IMR-90 (cell line): Measurements from ENCODE around the gene DHRSX. TPM values are rescaled to one million over a fixed set of nuclear protein-coding genes. Genes with fewer than 3 reads are reported as not detected.

Experiments
- ATAC-seq: fragments of 200-7000 bp; cut with Tn5 transposase; 2 replicates; pipeline ENCODE4 v1.9.1; 2020; ENCODE audit warnings: low read depth, mild to moderate bottlenecking, moderate library complexity
- BruUV-seq: library from RNA; stranded (reverse); fragments of 400-500 nt; replicated peaks from 2 replicates; lab custom pipeline; 2021; lab: Mats Ljungman, UMichigan
- CTCF ChIA-PET: fragments of 300-600 bp; formaldehyde crosslinking; extraction: SDS; loops from one replicate; lab custom pipeline; 2021; ENCODE audit warnings: antibody characterized with exemption; lab: Yijun Ruan, JAX
- POLR2A ChIA-PET: fragments of 300-600 bp; sonication (Branson Sonifier 250); formaldehyde crosslinking; loops from one replicate; lab custom pipeline; 2022; ENCODE audit warnings: antibody characterized with exemption; ENCODE audit not compliant: unreplicated experiment; lab: Charles Lee
- DNase-seq: peaks from one replicate; pipeline ENCODE4 v3.0.0; 2013
- H2AFZ ChIP-seq: replicated peaks from 2 replicates; pipeline ENCODE3; 2013; ENCODE audit warnings: low read length, mild to moderate bottlenecking; ENCODE audit not compliant: poor library complexity
- H2AK5ac ChIP-seq: 2 replicates; pipeline ENCODE4 v1.6.1; 2013; ENCODE audit warnings: low read depth, low read length, inconsistent platforms
- H2AK9ac ChIP-seq: replicated peaks from 2 replicates; pipeline ENCODE3; 2013; ENCODE audit warnings: mild to moderate bottlenecking, low read depth, low read length, moderate library complexity; ENCODE audit not compliant: poor library complexity
- H2BK120ac ChIP-seq: 2 replicates; pipeline ENCODE4 v1.6.1; 2013; ENCODE audit warnings: low read depth, low read length, inconsistent platforms
- H2BK15ac ChIP-seq: 3 replicates; pipeline ENCODE4 v1.6.1; 2013; ENCODE audit warnings: low read depth, low read length, inconsistent platforms
- H2BK20ac ChIP-seq: 2 replicates; pipeline ENCODE4 v1.6.1; 2013; ENCODE audit warnings: low read depth, mild to moderate bottlenecking, inconsistent platforms, low read length, moderate library complexity
- H2BK5ac ChIP-seq: 2 replicates; pipeline ENCODE4 v1.6.1; 2013; ENCODE audit warnings: mild to moderate bottlenecking, low read depth, low read length, inconsistent platforms; ENCODE audit not compliant: poor library complexity, severe bottlenecking
- H3K14ac ChIP-seq: replicated peaks from 2 replicates; pipeline ENCODE4 v1.6.1; 2013; ENCODE audit warnings: low read depth, low read length, inconsistent platforms
- H3K18ac ChIP-seq: 2 replicates; pipeline ENCODE4 v1.6.1; 2013; ENCODE audit warnings: low read depth, low read length, control low read depth
- H3K23ac ChIP-seq: 2 replicates; pipeline ENCODE4 v1.6.1; 2013; ENCODE audit warnings: low read depth, low read length, inconsistent platforms
- H3K27ac ChIP-seq: 2 replicates; pipeline ENCODE4 v1.5.1; 2013; ENCODE audit warnings: mild to moderate bottlenecking, control low read depth, low read length; ENCODE audit not compliant: insufficient read depth
- H3K27me3 ChIP-seq: 2 replicates; pipeline ENCODE4 v1.6.1; 2013; ENCODE audit warnings: low read length; ENCODE audit not compliant: control insufficient read depth, insufficient read depth
- H3K36me3 ChIP-seq: 2 replicates; pipeline ENCODE4 v1.6.1; 2013; ENCODE audit warnings: low read length, mixed read lengths; ENCODE audit not compliant: control insufficient read depth, insufficient read depth
- H3K4ac ChIP-seq: 2 replicates; pipeline ENCODE4 v1.6.1; 2013; ENCODE audit warnings: low read depth, low read length, inconsistent platforms
- H3K4me1 ChIP-seq: 2 replicates; pipeline ENCODE4 v1.6.1; 2013; ENCODE audit warnings: low read length, mixed read lengths; ENCODE audit not compliant: control insufficient read depth, insufficient read depth
- H3K4me2 ChIP-seq: 2 replicates; pipeline ENCODE4 v1.6.1; 2013; ENCODE audit warnings: low read depth, mild to moderate bottlenecking, control low read depth, low read length, moderate library complexity
- H3K4me3 ChIP-seq: 2 replicates; pipeline ENCODE4 v1.5.1; 2013; ENCODE audit warnings: low read depth, mild to moderate bottlenecking, control low read depth, low read length, moderate library complexity; ENCODE audit not compliant: insufficient read depth
- H3K56ac ChIP-seq: 2 replicates; pipeline ENCODE4 v1.6.1; 2013; ENCODE audit warnings: low read length, inconsistent platforms; ENCODE audit not compliant: insufficient read depth; ENCODE audit errors: extremely low read depth
- H3K79me1 ChIP-seq, 2 experiments: 2 replicates each; pipeline ENCODE4 v1.6.1; 2013; ENCODE audit warnings: low read length in 2 of 2, inconsistent platforms in 1 of 2, low read depth in 1 of 2
- H3K9ac ChIP-seq: 2 replicates; pipeline ENCODE4 v1.6.1; 2013; ENCODE audit warnings: low read depth, low read length, control low read depth
- H3K9me1 ChIP-seq: 2 replicates; pipeline ENCODE4 v1.6.1; 2013; ENCODE audit warnings: low read length, inconsistent platforms; ENCODE audit not compliant: insufficient read depth
- H3K9me3 ChIP-seq: 2 replicates; pipeline ENCODE4 v1.6.1; 2013; ENCODE audit warnings: low read length; ENCODE audit not compliant: control insufficient read depth, insufficient read depth
- H4K20me1 ChIP-seq: 2 replicates; pipeline ENCODE4 v1.6.1; 2013; ENCODE audit warnings: low read length, inconsistent platforms; ENCODE audit not compliant: insufficient read depth
- H4K5ac ChIP-seq: 2 replicates; pipeline ENCODE4 v1.6.1; 2013; ENCODE audit warnings: mild to moderate bottlenecking, low read depth, low read length, control low read depth
- H4K8ac ChIP-seq, 2 experiments: 2 replicates each; pipeline ENCODE4 v1.6.1; 2013; ENCODE audit warnings: low read depth in 2 of 2, low read length in 2 of 2, control low read depth in 1 of 2, inconsistent platforms in 1 of 2
- H4K91ac ChIP-seq: 2 replicates; pipeline ENCODE4 v1.6.1; 2013; ENCODE audit warnings: low read depth, low read length, inconsistent platforms; ENCODE audit not compliant: insufficient read depth
- CEBPB ChIP-seq: IDR thresholded peaks from 2 replicates; pipeline ENCODE4 v1.6.1; 2012; ENCODE audit warnings: low read depth, low read length, improper control_type of control experiment
- SMC3 ChIP-seq: fragments of 150-350 bp; IDR thresholded peaks from 2 replicates; pipeline ENCODE4 v1.6.1; 2016; ENCODE audit warnings: low read depth, mild to moderate bottlenecking, antibody characterized with exemption, low read length, moderate library complexity
- WGBS, 2 experiments: methylation state at CpG; one replicate each; pipeline versions ENCODE4 v1.1.5 to v1.1.7; 2013; ENCODE audit warnings: missing lambda C conversion rate in 2 of 2; ENCODE audit not compliant: insufficient read length in 1 of 2; ENCODE audit errors: extremely low coverage in 2 of 2; 5-methylcytosine and 5-hydroxymethylcytosine counted together
- dilution Hi-C: fragments of 300-500 bp; cut with HindIII; formaldehyde crosslinking; loops from one replicate; pipeline ENCODE4 v1.14.3; 2018; ENCODE audit warnings: low sequenced_read_pairs; ENCODE audit not compliant: unreplicated experiment
- in situ Hi-C: fragments of 300-500 bp; cut with MboI; formaldehyde crosslinking; loops from 3 replicates; pipeline ENCODE4 v1.14.3; 2019; ENCODE audit warnings: low sequenced_read_pairs, inconsistent platforms, mixed read lengths
- intact Hi-C: fragments of 100-400 bp; cut with micrococcal nuclease; formaldehyde crosslinking; loops from 2 replicates; pipeline ENCODE4 v1.10.0; 2022
- polyA plus RNA-seq, 3 experiments: library from polyadenylated mRNA; depleted of rRNA; stranded (reverse); fragments of >200 nt; gene quantifications; 2 replicates each; pipeline ENCODE4 v1.2.3, GENCODE V29; 2012; ENCODE audit warnings: low replicate concordance in 1 of 3
- total RNA-seq: library from RNA; depleted of rRNA; stranded (reverse); fragments of >200 nt; gene quantifications from 2 replicates; pipeline ENCODE4 v1.2.3, GENCODE V29; 2012

Gene DHRSX
- total and polyA plus RNA-seq, 2 of the 4 experiments (the other 2 are of a cell fraction) = 26.2 to 38.0 TPM

- Histone ChIP-seq H3K4me2 (peak overlapping the region; percentile 90), H3K27me3 (no peaks in the 10 kb centered on the region), H4K5ac (no peak overlapping the region), H3K36me3 (peaks cover 5% of the 10 kb centered on the region), H2BK5ac (peak overlapping the region; percentile 11), H2AK9ac (peak overlapping the region; percentile 17), H2AFZ (peak overlapping the region; percentile 16), H3K9me3 (no peaks in the 10 kb centered on the region), H3K4me3 (peak overlapping the region; percentile 18), H3K56ac (peak overlapping the region; percentile 16; the same call in 1 of the 2 replicates), H4K91ac (no peak overlapping the region), H3K27ac (peak overlapping the region; percentile 50), H2AK5ac (no peak overlapping the region), H2BK20ac (no peak overlapping the region), H3K9ac (peak overlapping the region; percentile 86), H3K9me1 (peaks cover 3% of the 10 kb centered on the region; the same call in 1 of the 2 replicates), H3K18ac (no peak overlapping the region), H3K4me1 (peaks cover 12% of the 10 kb centered on the region), H3K4ac (0 out of 2 replicates have a peak overlapping the region, but pooled peaks have one; percentile 21), H2BK120ac (no peak overlapping the region), H3K23ac (peak overlapping the region; percentile 54), H4K20me1 (peaks cover 20% of the 10 kb centered on the region; the same call in 1 of the 2 replicates), H3K79me1 (peaks cover 5 to 31% of the 10 kb centered on the region in 2 experiments; a peak in 2 of 4 replicates), H3K14ac (peak overlapping the region; percentile 46; the same call in 1 of the 2 replicates), H4K8ac (0 out of 4 replicates have a peak overlapping the region, but pooled peaks of 1 of the 2 experiments have one; percentile 5), H2BK15ac (no peak overlapping the region)
- in situ Hi-C loops (no loop called here), intact Hi-C loops (loop anchor here (2.0 to 10.0 kb wide), 3 partner anchors 14 to 844 kb away; no protein-coding TSS in a partner anchor), dilution Hi-C loops (no loop called here)
- TF ChIP-seq SMC3 = no peak
- TF ChIP-seq CEBPB = peak; percentile 6; the same call in 1 of the 2 replicates
- DNase-seq (peak; percentile 18), ATAC-seq (no peak)
- WGBS, 2 experiments = no CpG with 5 or more reads among the region's 10 CpGs
- CTCF ChIA-PET = no interaction called here
- POLR2A ChIA-PET = no interaction called here
- BruUV-seq = no TSS peak
Observed at GRCh38 chrX:2498781-2499302, 1.9 kb downstream of the DHRSX start.
